ENCODE results near the gene RAPGEF2.

The RAPGEF2 gene

DNA sequence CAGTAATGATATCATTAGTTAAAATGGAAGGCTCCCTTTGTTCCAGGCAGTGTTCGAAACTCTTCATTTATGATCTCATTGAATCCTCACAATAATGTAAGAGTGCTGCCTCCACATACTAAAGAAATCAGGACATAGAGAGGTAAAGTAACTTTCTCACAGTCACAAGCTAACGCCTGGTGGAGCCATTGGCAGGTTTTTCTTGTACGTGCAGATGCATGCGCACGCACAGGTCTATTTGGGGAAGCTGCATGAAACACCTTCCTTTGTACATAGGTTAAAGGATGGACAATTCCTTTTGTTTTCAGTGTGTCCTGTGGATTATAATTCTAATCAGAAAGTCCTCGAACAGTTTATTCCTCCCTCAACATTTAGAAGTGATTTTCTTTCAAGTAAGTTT, 176.2 kb downstream of the RAPGEF2 start:
- DNase-seq = no peak
- no peaks in the 10 kb centered on the region for H3K27me3 ChIP-seq (replicated peaks; ENCODE audit: control insufficient read depth, insufficient read depth, low read length, poor library complexity, severe bottlenecking)
- no peaks in the 10 kb centered on the region for H3K9me3 ChIP-seq (ENCODE audit: control insufficient read depth, low read length)
- H3K27ac ChIP-seq (ENCODE audit: insufficient read depth, low read length, poor library complexity, severe bottlenecking) = no peak overlapping the region
- H3K36me3 ChIP-seq (ENCODE audit: control insufficient read depth, insufficient read depth, low read length) = no peaks in the 10 kb centered on the region
- no peaks in the 10 kb centered on the region for H3K4me1 ChIP-seq (ENCODE audit: control insufficient read depth, insufficient read depth, low read length, poor library complexity, severe bottlenecking)
- no peak overlapping the region for H3K4me3 ChIP-seq (ENCODE audit: insufficient read depth, low read depth, low read length, poor library complexity, severe bottlenecking)

DNA sequence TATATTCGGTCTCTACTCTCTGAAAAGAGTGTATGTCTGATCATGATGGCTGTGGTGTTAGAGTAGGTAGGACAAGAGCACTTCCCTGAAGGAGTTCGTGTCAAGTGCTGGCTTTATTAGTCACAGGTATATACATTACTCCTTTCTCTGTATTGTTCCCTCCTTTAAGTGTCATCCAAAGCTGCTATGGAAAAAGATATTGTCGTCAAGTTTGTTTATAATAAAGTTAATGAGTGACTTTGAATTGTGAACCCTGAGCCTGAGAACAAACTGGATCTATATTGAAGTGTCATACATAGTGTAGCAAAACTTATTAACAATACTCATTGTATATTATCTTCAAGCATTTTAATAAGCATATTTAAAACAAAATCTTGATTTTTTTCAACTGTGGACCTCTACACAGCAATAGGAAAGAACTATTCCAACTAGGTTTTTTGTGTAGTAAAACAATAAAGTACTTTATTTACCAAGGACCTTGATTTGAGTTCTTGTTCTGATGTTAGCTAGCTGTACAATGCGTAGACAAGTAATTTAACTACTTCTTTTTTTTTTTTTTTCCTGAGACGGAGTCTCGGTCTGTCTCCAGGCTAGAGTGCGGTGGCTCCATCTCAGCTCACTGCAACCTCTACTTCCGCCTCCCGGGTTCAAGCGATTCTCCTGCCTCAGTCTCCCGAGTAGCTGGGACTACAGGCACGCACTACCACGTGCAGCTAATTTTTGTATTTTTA, 177.7 kb downstream of the RAPGEF2 start:
- Histone ChIP-seq H3K4me3 (ENCODE audit: insufficient read depth, low read depth, low read length, poor library complexity, severe bottlenecking) (no peak overlapping the region), H3K4me1 (ENCODE audit: control insufficient read depth, insufficient read depth, low read length, poor library complexity, severe bottlenecking) (no peaks in the 10 kb centered on the region), H3K9me3 (ENCODE audit: control insufficient read depth, low read length) (no peaks in the 10 kb centered on the region), H3K36me3 (ENCODE audit: control insufficient read depth, insufficient read depth, low read length) (no peaks in the 10 kb centered on the region), H3K27me3 (replicated peaks; ENCODE audit: control insufficient read depth, insufficient read depth, low read length, poor library complexity, severe bottlenecking) (no peaks in the 10 kb centered on the region), H3K27ac (ENCODE audit: insufficient read depth, low read length, poor library complexity, severe bottlenecking) (no peak overlapping the region)
- DNase-seq = no peak

DNA sequence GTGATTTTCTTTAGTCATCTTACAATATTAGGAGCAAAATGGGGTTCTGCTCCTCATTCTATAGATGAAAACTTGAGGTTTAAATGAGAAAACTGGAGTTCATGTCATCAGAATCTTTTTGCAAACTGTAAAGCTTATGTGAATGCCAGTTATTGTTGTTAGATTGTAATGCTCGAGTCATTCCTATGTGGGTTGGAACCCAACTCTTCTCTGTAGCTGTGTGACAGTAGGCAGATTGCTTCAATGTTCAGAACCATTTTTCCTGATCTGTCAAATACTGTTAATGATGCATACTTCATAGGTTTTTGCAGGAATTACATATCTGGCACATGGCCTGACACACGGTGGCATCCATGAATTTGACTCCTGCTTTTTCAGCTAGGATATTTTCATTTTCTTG, 178.9 kb downstream of the RAPGEF2 start:
- H3K4me1 ChIP-seq (ENCODE audit: control insufficient read depth, insufficient read depth, low read length, poor library complexity, severe bottlenecking) = no peaks in the 10 kb centered on the region
- no peak overlapping the region for H3K4me3 ChIP-seq (ENCODE audit: insufficient read depth, low read depth, low read length, poor library complexity, severe bottlenecking)
- H3K27me3 ChIP-seq (replicated peaks; ENCODE audit: control insufficient read depth, insufficient read depth, low read length, poor library complexity, severe bottlenecking) = no peaks in the 10 kb centered on the region
- DNase-seq = no peak
- H3K9me3 ChIP-seq (ENCODE audit: control insufficient read depth, low read length) = no peaks in the 10 kb centered on the region
- H3K27ac ChIP-seq (ENCODE audit: insufficient read depth, low read length, poor library complexity, severe bottlenecking) = no peak overlapping the region
- no peaks in the 10 kb centered on the region for H3K36me3 ChIP-seq (ENCODE audit: control insufficient read depth, insufficient read depth, low read length)

DNA sequence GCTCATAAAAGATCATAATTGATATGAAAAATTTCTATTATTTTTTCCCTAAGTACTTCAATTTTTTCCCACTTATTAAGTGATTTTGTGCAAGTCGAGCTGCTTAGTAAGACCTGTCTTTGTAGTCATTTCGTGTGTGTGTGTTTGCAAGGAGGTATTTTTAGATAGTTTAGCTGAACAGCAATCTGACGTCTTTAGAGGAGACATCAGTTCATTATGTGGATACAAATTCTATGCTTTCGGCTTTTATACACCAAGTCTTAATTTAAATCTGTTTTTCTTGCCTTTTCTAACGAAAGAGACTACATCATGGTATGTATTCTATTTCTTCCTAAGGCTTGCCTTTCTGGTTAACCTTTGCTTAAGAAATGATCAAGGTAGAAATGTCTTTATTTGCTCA, 179.4 kb downstream of the RAPGEF2 start:
- Histone ChIP-seq H3K4me1 (ENCODE audit: control insufficient read depth, insufficient read depth, low read length, poor library complexity, severe bottlenecking) (no peaks in the 10 kb centered on the region), H3K27ac (ENCODE audit: insufficient read depth, low read length, poor library complexity, severe bottlenecking) (no peak overlapping the region), H3K4me3 (ENCODE audit: insufficient read depth, low read depth, low read length, poor library complexity, severe bottlenecking) (no peak overlapping the region), H3K9me3 (ENCODE audit: control insufficient read depth, low read length) (no peaks in the 10 kb centered on the region), H3K36me3 (ENCODE audit: control insufficient read depth, insufficient read depth, low read length) (no peaks in the 10 kb centered on the region), H3K27me3 (replicated peaks; ENCODE audit: control insufficient read depth, insufficient read depth, low read length, poor library complexity, severe bottlenecking) (no peaks in the 10 kb centered on the region)
- no peak for DNase-seq

DNA sequence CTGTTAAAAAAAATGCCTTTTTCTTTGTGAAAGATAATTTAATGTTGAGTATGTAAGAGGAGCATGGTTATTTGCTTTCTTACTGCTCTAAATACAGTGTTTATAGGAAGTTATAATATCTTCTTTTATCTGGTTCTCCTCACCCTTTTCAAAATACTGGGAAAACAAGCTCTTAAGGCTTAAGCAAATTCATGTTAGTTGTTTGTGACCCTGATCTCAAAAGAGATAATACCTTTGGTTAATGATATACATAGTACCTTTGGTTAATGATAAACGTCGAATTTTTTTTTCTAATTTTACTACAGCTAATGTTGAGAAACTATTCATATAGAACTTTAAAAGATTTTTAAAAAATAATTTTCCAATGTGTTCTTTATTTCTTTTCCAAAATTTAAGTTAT, 180.1 kb downstream of the RAPGEF2 start:
- DNase-seq = no peak
- no peak overlapping the region for H3K27ac ChIP-seq (ENCODE audit: insufficient read depth, low read length, poor library complexity, severe bottlenecking)
- no peaks in the 10 kb centered on the region for H3K27me3 ChIP-seq (replicated peaks; ENCODE audit: control insufficient read depth, insufficient read depth, low read length, poor library complexity, severe bottlenecking)
- no peaks in the 10 kb centered on the region for H3K9me3 ChIP-seq (ENCODE audit: control insufficient read depth, low read length)
- no peaks in the 10 kb centered on the region for H3K36me3 ChIP-seq (ENCODE audit: control insufficient read depth, insufficient read depth, low read length)
- H3K4me1 ChIP-seq (ENCODE audit: control insufficient read depth, insufficient read depth, low read length, poor library complexity, severe bottlenecking) = no peaks in the 10 kb centered on the region
- H3K4me3 ChIP-seq (ENCODE audit: insufficient read depth, low read depth, low read length, poor library complexity, severe bottlenecking) = no peak overlapping the region

DNA sequence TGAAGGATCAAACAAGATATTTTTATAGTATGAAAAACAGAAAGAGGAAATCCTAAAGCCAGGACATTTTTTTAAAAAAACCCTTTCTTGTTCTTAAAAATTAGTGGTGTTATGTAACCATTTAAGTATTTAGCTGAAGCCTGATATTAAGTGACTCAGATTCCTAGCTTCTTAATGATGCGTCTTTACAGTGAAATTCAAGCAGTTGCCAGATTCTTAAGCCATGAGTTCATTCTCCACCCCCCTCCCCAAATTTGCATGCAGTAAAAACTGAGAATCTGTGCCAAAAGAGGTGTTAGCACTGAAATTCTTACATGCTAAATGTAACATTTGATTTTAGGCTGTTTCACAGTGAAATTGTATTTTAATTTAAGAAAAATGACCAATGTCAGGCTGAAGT, 180.8 kb downstream of the RAPGEF2 start:
- Histone ChIP-seq H3K9me3 (ENCODE audit: control insufficient read depth, low read length) (no peaks in the 10 kb centered on the region), H3K27ac (ENCODE audit: insufficient read depth, low read length, poor library complexity, severe bottlenecking) (no peak overlapping the region), H3K4me1 (ENCODE audit: control insufficient read depth, insufficient read depth, low read length, poor library complexity, severe bottlenecking) (no peaks in the 10 kb centered on the region), H3K4me3 (ENCODE audit: insufficient read depth, low read depth, low read length, poor library complexity, severe bottlenecking) (no peak overlapping the region), H3K27me3 (replicated peaks; ENCODE audit: control insufficient read depth, insufficient read depth, low read length, poor library complexity, severe bottlenecking) (no peaks in the 10 kb centered on the region), H3K36me3 (ENCODE audit: control insufficient read depth, insufficient read depth, low read length) (no peaks in the 10 kb centered on the region)
- DNase-seq = no peak

DNA sequence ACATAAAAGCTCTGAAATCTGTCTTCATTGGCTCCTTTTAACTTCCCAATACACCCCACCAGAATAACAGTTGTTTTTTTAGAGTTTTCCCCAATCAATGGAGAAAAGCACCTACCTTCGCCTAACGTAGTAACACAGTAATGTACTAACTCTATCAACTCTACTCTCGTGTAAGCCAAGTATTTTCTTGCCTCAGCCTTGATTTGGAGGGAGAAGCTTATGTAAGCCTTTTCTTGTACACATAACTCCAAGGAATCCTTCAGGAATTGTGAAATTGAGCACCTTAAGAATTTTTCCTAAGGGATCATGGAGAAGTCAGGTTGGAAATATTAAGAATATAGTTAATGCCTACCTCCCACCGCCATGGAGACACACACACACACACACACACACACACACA, 181.2 kb downstream of the RAPGEF2 start:
- no peak overlapping the region for H3K4me3 ChIP-seq (ENCODE audit: insufficient read depth, low read depth, low read length, poor library complexity, severe bottlenecking)
- no peak overlapping the region for H3K27ac ChIP-seq (ENCODE audit: insufficient read depth, low read length, poor library complexity, severe bottlenecking)
- H3K27me3 ChIP-seq (replicated peaks; ENCODE audit: control insufficient read depth, insufficient read depth, low read length, poor library complexity, severe bottlenecking) = no peaks in the 10 kb centered on the region
- H3K9me3 ChIP-seq (ENCODE audit: control insufficient read depth, low read length) = no peaks in the 10 kb centered on the region
- no peaks in the 10 kb centered on the region for H3K36me3 ChIP-seq (ENCODE audit: control insufficient read depth, insufficient read depth, low read length)
- no peaks in the 10 kb centered on the region for H3K4me1 ChIP-seq (ENCODE audit: control insufficient read depth, insufficient read depth, low read length, poor library complexity, severe bottlenecking)
- no peak for DNase-seq

DNA sequence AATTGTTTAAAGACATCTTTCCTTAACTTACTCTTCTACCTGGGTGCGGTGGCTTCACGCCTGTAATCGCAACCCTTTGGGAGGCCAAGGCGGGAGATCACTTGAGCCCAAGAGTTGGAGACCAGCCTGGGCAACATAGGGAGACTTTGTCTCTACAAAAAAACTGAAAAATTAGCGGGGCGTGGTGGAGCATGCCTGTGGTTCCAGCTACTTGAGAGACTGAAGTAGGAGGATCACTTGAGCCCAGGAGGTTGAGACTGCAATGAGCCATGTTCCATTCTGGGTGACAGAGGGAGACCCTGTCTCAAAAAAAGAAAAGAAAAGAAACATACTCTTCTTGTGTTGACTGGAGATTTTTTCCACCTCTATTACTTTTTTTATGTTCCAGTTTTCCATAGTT, 181.9 kb downstream of the RAPGEF2 start:
- Histone ChIP-seq H3K36me3 (ENCODE audit: control insufficient read depth, insufficient read depth, low read length) (no peaks in the 10 kb centered on the region), H3K4me1 (ENCODE audit: control insufficient read depth, insufficient read depth, low read length, poor library complexity, severe bottlenecking) (no peaks in the 10 kb centered on the region), H3K27me3 (replicated peaks; ENCODE audit: control insufficient read depth, insufficient read depth, low read length, poor library complexity, severe bottlenecking) (no peaks in the 10 kb centered on the region), H3K4me3 (ENCODE audit: insufficient read depth, low read depth, low read length, poor library complexity, severe bottlenecking) (no peak overlapping the region), H3K27ac (ENCODE audit: insufficient read depth, low read length, poor library complexity, severe bottlenecking) (no peak overlapping the region), H3K9me3 (ENCODE audit: control insufficient read depth, low read length) (no peaks in the 10 kb centered on the region)
- DNase-seq = no peak

DNA sequence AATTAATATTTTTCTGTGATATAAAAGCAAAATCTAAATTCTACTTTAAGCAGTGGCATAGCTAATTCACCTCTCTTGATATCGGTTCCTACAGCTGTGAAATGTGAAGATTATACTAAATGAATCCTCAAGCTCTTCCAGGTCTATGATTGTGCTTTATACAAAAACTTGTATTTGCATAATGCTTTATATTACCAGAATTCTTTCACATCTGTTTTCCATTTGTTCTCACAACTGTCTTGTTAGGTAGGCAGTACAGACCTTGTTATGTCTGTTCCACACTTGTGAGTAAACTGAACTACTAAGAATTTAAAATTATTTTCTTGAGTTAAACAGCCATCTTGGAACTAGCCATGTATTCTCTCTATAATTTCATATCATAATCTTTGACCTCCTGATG, 184.9 kb downstream of the RAPGEF2 start:
- DNase-seq = no peak
- no peaks in the 10 kb centered on the region for H3K36me3 ChIP-seq (ENCODE audit: control insufficient read depth, insufficient read depth, low read length)
- no peak overlapping the region for H3K4me3 ChIP-seq (ENCODE audit: insufficient read depth, low read depth, low read length, poor library complexity, severe bottlenecking)
- H3K9me3 ChIP-seq (ENCODE audit: control insufficient read depth, low read length) = no peaks in the 10 kb centered on the region
- no peak overlapping the region for H3K27ac ChIP-seq (ENCODE audit: insufficient read depth, low read length, poor library complexity, severe bottlenecking)
- no peaks in the 10 kb centered on the region for H3K27me3 ChIP-seq (replicated peaks; ENCODE audit: control insufficient read depth, insufficient read depth, low read length, poor library complexity, severe bottlenecking)
- no peaks in the 10 kb centered on the region for H3K4me1 ChIP-seq (ENCODE audit: control insufficient read depth, insufficient read depth, low read length, poor library complexity, severe bottlenecking)

DNA sequence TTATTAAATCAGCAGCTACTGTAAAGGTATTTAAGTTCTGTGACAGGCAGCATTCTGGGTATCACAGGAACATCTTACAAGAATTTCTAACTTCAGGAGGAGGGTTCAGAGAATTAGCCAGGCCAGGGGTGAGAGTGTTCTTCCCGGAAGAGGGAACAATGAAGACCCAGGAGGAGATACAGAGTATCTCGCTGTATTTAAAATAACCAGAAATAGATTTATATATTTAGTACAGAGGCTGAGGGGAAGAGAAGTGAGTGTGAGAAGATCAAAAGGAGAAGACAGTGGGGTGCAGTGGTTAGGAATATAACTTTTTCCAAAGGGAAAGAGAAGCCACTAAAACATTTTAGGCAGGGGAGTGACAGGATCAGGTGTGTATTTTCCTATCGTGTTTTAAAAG, 186.8 kb downstream of the RAPGEF2 start:
- Histone ChIP-seq H3K27ac (ENCODE audit: insufficient read depth, low read length, poor library complexity, severe bottlenecking) (no peak overlapping the region), H3K9me3 (ENCODE audit: control insufficient read depth, low read length) (no peaks in the 10 kb centered on the region)
- DNase-seq = no peak

More for the DNA sequence above, 186.8 kb downstream of the RAPGEF2 start:
- no peaks in the 10 kb centered on the region for H3K36me3 ChIP-seq (ENCODE audit: control insufficient read depth, insufficient read depth, low read length)
- H3K27me3 ChIP-seq (replicated peaks; ENCODE audit: control insufficient read depth, insufficient read depth, low read length, poor library complexity, severe bottlenecking) = no peaks in the 10 kb centered on the region
- no peaks in the 10 kb centered on the region for H3K4me1 ChIP-seq (ENCODE audit: control insufficient read depth, insufficient read depth, low read length, poor library complexity, severe bottlenecking)
- H3K4me3 ChIP-seq (ENCODE audit: insufficient read depth, low read depth, low read length, poor library complexity, severe bottlenecking) = no peak overlapping the region
